GM23338 (cell line): ENCODE data around the gene C4BPA. TPM values are rescaled to one million over a fixed set of nuclear protein-coding genes. Genes with fewer than 3 reads are reported as not detected.

Source experiments
- ATAC-seq: fragments of 200-7000 bp; cut with Tn5 transposase; 3 replicates; pipeline ENCODE4 v1.9.1; 2020
- DNase-seq: peaks from one replicate; pipeline ENCODE4 v3.0.0-alpha.2; 2015; ENCODE audit warnings: low spot score
- H2AFZ ChIP-seq: fragments of 200-600 bp; sonication (generic); 2 replicates; pipeline ENCODE4 v1.8.0; 2016; ENCODE audit warnings: antibody characterized with exemption, mild to moderate bottlenecking, moderate library complexity
- H3F3A ChIP-seq: fragments of 200-600 bp; sonication (generic); replicated peaks from 2 replicates; pipeline ENCODE4 v1.8.0; 2017; ENCODE audit warnings: antibody characterized with exemption, mixed run types, low read depth
- H3K27ac ChIP-seq: fragments of 200-600 bp; sonication (generic); 2 replicates; pipeline ENCODE4 v1.6.1; 2016; ENCODE audit warnings: low read depth
- H3K27me3 ChIP-seq: fragments of 200-600 bp; sonication (generic); 2 replicates; pipeline ENCODE4 v1.8.0; 2016; ENCODE audit warnings: mild to moderate bottlenecking, mixed run types, moderate library complexity; ENCODE audit not compliant: insufficient read depth
- H3K36me3 ChIP-seq: fragments of 200-600 bp; sonication (generic); 2 replicates; pipeline ENCODE4 v1.8.0; 2016; ENCODE audit warnings: mild to moderate bottlenecking; ENCODE audit not compliant: insufficient read depth
- H3K4me1 ChIP-seq: fragments of 200-600 bp; sonication (generic); 2 replicates; pipeline ENCODE4 v1.8.0; 2016; ENCODE audit warnings: mild to moderate bottlenecking, moderate library complexity; ENCODE audit not compliant: insufficient read depth
- H3K4me2 ChIP-seq: fragments of 200-600 bp; sonication (generic); 2 replicates; pipeline ENCODE4 v1.7.1; 2017; ENCODE audit warnings: mixed run types
- H3K4me3 ChIP-seq: fragments of 200-600 bp; sonication (generic); 2 replicates; pipeline ENCODE4 v1.6.1; 2016; ENCODE audit warnings: mixed run types
- H3K79me2 ChIP-seq: fragments of 200-600 bp; sonication (generic); replicated peaks from 2 replicates; pipeline ENCODE4 v1.8.0; 2017; ENCODE audit warnings: mild to moderate bottlenecking; ENCODE audit not compliant: insufficient read depth
- H3K9me2 ChIP-seq: fragments of 200-600 bp; sonication (generic); 2 replicates; pipeline ENCODE4 v1.8.0; 2017; ENCODE audit not compliant: insufficient read depth
- H4K20me1 ChIP-seq: fragments of 200-600 bp; sonication (generic); replicated peaks from 2 replicates; pipeline ENCODE4 v1.8.0; 2017; ENCODE audit warnings: mild to moderate bottlenecking; ENCODE audit not compliant: insufficient read depth
- H3K27ac Mint-ChIP-seq: 2 replicates; pipeline ENCODE4 v1.8.0; 2020; ENCODE audit warnings: inconsistent platforms, mild to moderate bottlenecking, moderate library complexity, mixed read lengths
- H3K27me3 Mint-ChIP-seq: 3 replicates; pipeline ENCODE4 v1.8.0; 2022; ENCODE audit warnings: low read depth, mild to moderate bottlenecking, moderate library complexity, mixed read lengths, inconsistent platforms; ENCODE audit not compliant: insufficient read depth, poor library complexity
- H3K36me3 Mint-ChIP-seq: 3 replicates; pipeline ENCODE4 v1.8.0; 2021; ENCODE audit warnings: low read depth, mild to moderate bottlenecking, inconsistent platforms, moderate library complexity, mixed read lengths
- H3K4me1 Mint-ChIP-seq: 3 replicates; pipeline ENCODE4 v1.8.0; 2020; ENCODE audit warnings: mild to moderate bottlenecking, inconsistent platforms, mixed read lengths
- H3K4me3 Mint-ChIP-seq: 3 replicates; pipeline ENCODE4 v1.8.0; 2021; ENCODE audit warnings: moderate library complexity, mild to moderate bottlenecking, inconsistent platforms, mixed read lengths
- H3K9me3 Mint-ChIP-seq: 3 replicates; pipeline ENCODE4 v1.8.0; 2020; ENCODE audit warnings: moderate library complexity, mild to moderate bottlenecking, inconsistent platforms, mixed read lengths
- CREB1 ChIP-seq: fragments of 250-450 bp; sonication (Bioruptor Pico); IDR thresholded peaks from 2 replicates; pipeline ENCODE4 v1.5.0; 2020; ENCODE audit warnings: low read depth, mild to moderate bottlenecking, moderate library complexity
- ETS1 ChIP-seq: IDR thresholded peaks from 2 replicates; pipeline ENCODE4 v1.6.1; 2016; ENCODE audit warnings: antibody characterized with exemption
- EZH2 ChIP-seq: fragments of 200-600 bp; sonication (generic); IDR thresholded peaks from one replicate; pipeline ENCODE4 v1.8.0; 2017; ENCODE audit warnings: antibody characterized with exemption, mild to moderate bottlenecking, low read depth; ENCODE audit not compliant: unreplicated experiment
- EZH2phosphoT487 ChIP-seq: fragments of 200-600 bp; sonication (generic); IDR thresholded peaks from one replicate; pipeline ENCODE4 v1.8.1; 2018; ENCODE audit warnings: antibody characterized with exemption; ENCODE audit not compliant: unreplicated experiment
- JUNB ChIP-seq: IDR thresholded peaks from one replicate; pipeline ENCODE4 v1.6.1; 2016; ENCODE audit warnings: antibody characterized with exemption; ENCODE audit not compliant: unreplicated experiment
- NANOG ChIP-seq: IDR thresholded peaks from 2 replicates; pipeline ENCODE4 v1.6.1; 2016; ENCODE audit warnings: antibody characterized with exemption, borderline replicate concordance
- POLR2AphosphoS5 ChIP-seq: IDR thresholded peaks from 2 replicates; pipeline ENCODE4 v1.6.1; 2016; ENCODE audit warnings: antibody characterized with exemption, low read depth
- STAT1 ChIP-seq: IDR thresholded peaks from one replicate; pipeline ENCODE4 v1.6.1; 2016; ENCODE audit warnings: antibody characterized with exemption; ENCODE audit not compliant: unreplicated experiment
- ZNF114 ChIP-seq: fragments of 250-450 bp; sonication (Bioruptor Pico); IDR thresholded peaks from 2 replicates; pipeline ENCODE4 v1.5.0; 2020; ENCODE audit warnings: mild to moderate bottlenecking, moderate library complexity
- ZNF331 ChIP-seq: fragments of 250-450 bp; sonication (Bioruptor Pico); IDR thresholded peaks from 2 replicates; pipeline ENCODE4 v1.5.0; 2020; ENCODE audit warnings: low read depth, mild to moderate bottlenecking, moderate library complexity
- polyA plus RNA-seq: library from polyadenylated mRNA; unstranded; fragments of >200 nt; fragmentation: Nextera tagmentation; extraction: Ambion mirVana; gene quantifications from 2 replicates; pipeline ENCODE4 v1.2.1, GENCODE V29; 2016
- total RNA-seq: library from RNA; depleted of rRNA; stranded (reverse); fragments of >200 nt; shearing (Covaris generic); gene quantifications from 2 replicates; pipeline ENCODE4 v1.2.3, GENCODE V29; 2014
- TF ChIP-seq, protein P1 (sequence below), 2 experiments: fragments of 200-600 bp in 1 of 2; sonication (generic) in 1 of 2; conservative IDR thresholded peaks; 2 replicates each; pipeline versions ENCODE4 v1.5.1 to v1.6.1; 2016 to 2017; ENCODE audit warnings: antibody characterized with exemption in 2 of 2, low read depth in 2 of 2, mild to moderate bottlenecking in 2 of 2, moderate library complexity in 1 of 2
- TF ChIP-seq, protein P2 (sequence below): IDR thresholded peaks from one replicate; pipeline ENCODE4 v1.6.1; 2018; ENCODE audit warnings: antibody characterized with exemption; ENCODE audit not compliant: unreplicated experiment

Gene C4BPA
- total and polyA plus RNA-seq, 2 experiments from 2014 or later, result not detected

GRCh38 chr1:207081806-207082205 lies 22.2 kb upstream of the C4BPA start (continued):
- TF ChIP-seq, protein P1, sequence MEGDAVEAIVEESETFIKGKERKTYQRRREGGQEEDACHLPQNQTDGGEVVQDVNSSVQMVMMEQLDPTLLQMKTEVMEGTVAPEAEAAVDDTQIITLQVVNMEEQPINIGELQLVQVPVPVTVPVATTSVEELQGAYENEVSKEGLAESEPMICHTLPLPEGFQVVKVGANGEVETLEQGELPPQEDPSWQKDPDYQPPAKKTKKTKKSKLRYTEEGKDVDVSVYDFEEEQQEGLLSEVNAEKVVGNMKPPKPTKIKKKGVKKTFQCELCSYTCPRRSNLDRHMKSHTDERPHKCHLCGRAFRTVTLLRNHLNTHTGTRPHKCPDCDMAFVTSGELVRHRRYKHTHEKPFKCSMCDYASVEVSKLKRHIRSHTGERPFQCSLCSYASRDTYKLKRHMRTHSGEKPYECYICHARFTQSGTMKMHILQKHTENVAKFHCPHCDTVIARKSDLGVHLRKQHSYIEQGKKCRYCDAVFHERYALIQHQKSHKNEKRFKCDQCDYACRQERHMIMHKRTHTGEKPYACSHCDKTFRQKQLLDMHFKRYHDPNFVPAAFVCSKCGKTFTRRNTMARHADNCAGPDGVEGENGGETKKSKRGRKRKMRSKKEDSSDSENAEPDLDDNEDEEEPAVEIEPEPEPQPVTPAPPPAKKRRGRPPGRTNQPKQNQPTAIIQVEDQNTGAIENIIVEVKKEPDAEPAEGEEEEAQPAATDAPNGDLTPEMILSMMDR (conservative IDR thresholded peaks at IDR 0.05; ENCODE audit: low read depth in 2 of 2), result no peak
- TF ChIP-seq STAT1, result no peak
- no peak for TF ChIP-seq ZNF114 (CRISPR knock-in tag)
- no peak for TF ChIP-seq EZH2
- TF ChIP-seq, protein P2, sequence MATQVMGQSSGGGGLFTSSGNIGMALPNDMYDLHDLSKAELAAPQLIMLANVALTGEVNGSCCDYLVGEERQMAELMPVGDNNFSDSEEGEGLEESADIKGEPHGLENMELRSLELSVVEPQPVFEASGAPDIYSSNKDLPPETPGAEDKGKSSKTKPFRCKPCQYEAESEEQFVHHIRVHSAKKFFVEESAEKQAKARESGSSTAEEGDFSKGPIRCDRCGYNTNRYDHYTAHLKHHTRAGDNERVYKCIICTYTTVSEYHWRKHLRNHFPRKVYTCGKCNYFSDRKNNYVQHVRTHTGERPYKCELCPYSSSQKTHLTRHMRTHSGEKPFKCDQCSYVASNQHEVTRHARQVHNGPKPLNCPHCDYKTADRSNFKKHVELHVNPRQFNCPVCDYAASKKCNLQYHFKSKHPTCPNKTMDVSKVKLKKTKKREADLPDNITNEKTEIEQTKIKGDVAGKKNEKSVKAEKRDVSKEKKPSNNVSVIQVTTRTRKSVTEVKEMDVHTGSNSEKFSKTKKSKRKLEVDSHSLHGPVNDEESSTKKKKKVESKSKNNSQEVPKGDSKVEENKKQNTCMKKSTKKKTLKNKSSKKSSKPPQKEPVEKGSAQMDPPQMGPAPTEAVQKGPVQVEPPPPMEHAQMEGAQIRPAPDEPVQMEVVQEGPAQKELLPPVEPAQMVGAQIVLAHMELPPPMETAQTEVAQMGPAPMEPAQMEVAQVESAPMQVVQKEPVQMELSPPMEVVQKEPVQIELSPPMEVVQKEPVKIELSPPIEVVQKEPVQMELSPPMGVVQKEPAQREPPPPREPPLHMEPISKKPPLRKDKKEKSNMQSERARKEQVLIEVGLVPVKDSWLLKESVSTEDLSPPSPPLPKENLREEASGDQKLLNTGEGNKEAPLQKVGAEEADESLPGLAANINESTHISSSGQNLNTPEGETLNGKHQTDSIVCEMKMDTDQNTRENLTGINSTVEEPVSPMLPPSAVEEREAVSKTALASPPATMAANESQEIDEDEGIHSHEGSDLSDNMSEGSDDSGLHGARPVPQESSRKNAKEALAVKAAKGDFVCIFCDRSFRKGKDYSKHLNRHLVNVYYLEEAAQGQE, result no peak
- no peak for TF ChIP-seq ETS1
- TF ChIP-seq JUNB, result no peak
- no peak for TF ChIP-seq POLR2AphosphoS5
- TF ChIP-seq CREB1, result no peak
- no peak for TF ChIP-seq EZH2phosphoT487

- H4K20me1 ChIP-seq, result no peaks in the 10 kb centered on the region
- no peaks in the 10 kb centered on the region for H3K4me1 ChIP-seq
- H3K27ac ChIP-seq, result no peak overlapping the region
- H3F3A ChIP-seq, result no peaks in the 10 kb centered on the region
- H3K4me3 Mint-ChIP-seq, result no peak overlapping the region
- H3K9me2 ChIP-seq, result no peaks in the 10 kb centered on the region
- DNase-seq (no peak), ATAC-seq (no peak)
- H3K27me3 ChIP-seq, result no peaks in the 10 kb centered on the region
- H3K4me3 ChIP-seq, result no peak overlapping the region
- H3K9me3 Mint-ChIP-seq, result no peaks in the 10 kb centered on the region
- peak overlapping the region; percentile 33; the same call in 1 of the 2 replicates for H3K4me2 ChIP-seq
- H3K79me2 ChIP-seq, result no peaks in the 10 kb centered on the region
- no peaks in the 10 kb centered on the region for H3K36me3 Mint-ChIP-seq
- peaks cover 15% of the 10 kb centered on the region for H3K4me1 Mint-ChIP-seq
- peak overlapping the region; percentile 4 for H2AFZ ChIP-seq
- no peaks in the 10 kb centered on the region for H3K27me3 Mint-ChIP-seq
- TF ChIP-seq NANOG (no peak), JUNB (no peak), ZNF331 (no peak), CREB1 (no peak), EZH2 (no peak)
- TF ChIP-seq, protein P1 (conservative IDR thresholded peaks at IDR 0.05; ENCODE audit: low read depth in 2 of 2), result no peak
- TF ChIP-seq, protein P2, result no peak
- H3K36me3 ChIP-seq, result no peaks in the 10 kb centered on the region
- H3K27ac Mint-ChIP-seq, result no peak overlapping the region
Measured at GRCh38 chr1:207084232-207084631, 19.8 kb upstream of the C4BPA start.
